ENCODE data around the gene PPOX.

PPOX gene

GRCh38 chr1:161153682-161154337 lies 12.4 kb upstream of the PPOX start, which contains the start of gene UFC1:
Gene UFC1 (plus strand): TSS chr1:161153978. CDS start chr1:161153998, 20 bp downstream.
- DNase-seq (ENCODE audit: low spot score): peak; percentile 83

- no peak for DNase-seq (ENCODE audit: low spot score)
Measured at GRCh38 chr1:161157867-161158266, 8.4 kb upstream of the PPOX start.

GRCh38 chr1:161158316-161159010 lies 7.8 kb upstream of the PPOX start:
- no peak for DNase-seq (ENCODE audit: low spot score)

- DNase-seq (ENCODE audit: low spot score): peak; percentile 90
Measured at GRCh38 chr1:161159087-161159912, 6.9 kb upstream of the PPOX start, which contains the start of gene USP21. Gene USP21 (plus strand): TSS chr1:161159500. CDS start chr1:161160641, 1,141 bp downstream.

GRCh38 chr1:161159913-161160243 lies 6.3 kb upstream of the PPOX start:
- DNase-seq (ENCODE audit: low spot score): no peak

GRCh38 chr1:161160671-161161145 lies 5.5 kb upstream of the PPOX start:
- DNase-seq (ENCODE audit: low spot score): no peak

GRCh38 chr1:161161652-161162051 lies 4.6 kb upstream of the PPOX start:
- DNase-seq (ENCODE audit: low spot score): no peak

GRCh38 chr1:161162052-161162451 lies 4.2 kb upstream of the PPOX start:
- DNase-seq (ENCODE audit: low spot score): no peak

GRCh38 chr1:161162806-161163205 lies 3.4 kb upstream of the PPOX start:
- no peak for DNase-seq (ENCODE audit: low spot score)

GRCh38 chr1:161163793-161164192 lies 2.4 kb upstream of the PPOX start:
- DNase-seq (ENCODE audit: low spot score): no peak

GRCh38 chr1:161164901-161165610 lies 1.2 kb upstream of the PPOX start:
- DNase-seq (ENCODE audit: low spot score): no peak

GRCh38 chr1:161166669-161167548 lies 683 bp downstream of the PPOX start:
- DNase-seq (ENCODE audit: low spot score): no peak

GRCh38 chr1:161168906-161169305 lies 2.7 kb downstream of the PPOX start:
- no peak for DNase-seq (ENCODE audit: low spot score)

- no peak for DNase-seq (ENCODE audit: low spot score)
Measured at GRCh38 chr1:161171191-161171590, 5.0 kb downstream of the PPOX start.

GRCh38 chr1:161171696-161172095 lies 5.5 kb downstream of the PPOX start:
- no peak for DNase-seq (ENCODE audit: low spot score)

GRCh38 chr1:161172349-161172748 lies 6.1 kb downstream of the PPOX start:
- no peak for DNase-seq (ENCODE audit: low spot score)

GRCh38 chr1:161172776-161173376 lies 6.7 kb downstream of the PPOX start:
- DNase-seq (ENCODE audit: low spot score): no peak

- no peak for DNase-seq (ENCODE audit: low spot score)
Measured at GRCh38 chr1:161173711-161174110, 7.5 kb downstream of the PPOX start.

- no peak for DNase-seq (ENCODE audit: low spot score)
Measured at GRCh38 chr1:161174911-161175310, 8.7 kb downstream of the PPOX start.

- no peak for DNase-seq (ENCODE audit: low spot score)
Measured at GRCh38 chr1:161175771-161176453, 9.7 kb downstream of the PPOX start.
